ENCODE measurements around the gene DUSP14. TPM values are rescaled to one million over a fixed set of nuclear protein-coding genes. Genes with fewer than 3 reads are reported as not detected.
A peak's percentile ranks its signal among the peaks of the same experiment; 100 is the strongest.

DUSP14 gene
- total and polyA plus RNA-seq, 9 of the 15 experiments (the other 6 are each of a cell fraction or from before 2014, with no cell fraction given), result 20.2 to 74.0 (median 31.8) TPM

- under 1% methylated on average over 24 of the region's 24 CpGs for WGBS (ENCODE audit: insufficient coverage, low coverage, missing lambda C conversion rate)
- intact Hi-C loops (cut with micrococcal nuclease) (no loop called here), in situ Hi-C loops (cut with MboI) (no loop called here)
- FAIRE-seq (no peak), ATAC-seq (peak; percentile 78), DNase-seq (ENCODE audit: extremely low read depth in 1 of 4, low spot score in 3 of 4) (peak; percentile 52 to 89 (median 68))
- H3K27ac ChIP-seq (ENCODE audit: extremely low read depth, low read depth, low read length), result peak overlapping the region; percentile 79
- H3K36me3 ChIP-seq (ENCODE audit: control insufficient read depth, insufficient read depth, low read length), result no peaks in the 10 kb centered on the region
- peak overlapping the region; percentile 61 to 90 for H3K9ac ChIP-seq (ENCODE audit: insufficient read depth in 1 of 2, low read depth in 2 of 2, low read length in 2 of 2)
- no peaks in the 10 kb centered on the region for H3K27me3 ChIP-seq (ENCODE audit: control insufficient read depth in 2 of 2, insufficient read depth in 2 of 2, low read length in 2 of 2)
- no peaks in the 10 kb centered on the region for H4K20me1 ChIP-seq (replicated peaks; ENCODE audit: control insufficient read depth, insufficient read depth, low read length)
- H3K4me3 ChIP-seq, result peak overlapping the region; percentile 74
- H3K4me1 ChIP-seq (replicated peaks in 1 of 2; ENCODE audit: control insufficient read depth in 2 of 2, insufficient read depth in 2 of 2, low read length in 2 of 2), result peaks cover 11 to 24% of the 10 kb centered on the region in 2 experiments; a peak in 4 of 5 replicates
- peaks cover 57% of the 10 kb centered on the region for H3K79me2 ChIP-seq (ENCODE audit: control insufficient read depth, insufficient read depth, low read length)
- peak overlapping the region; percentile 90 for H3K4me2 ChIP-seq (ENCODE audit: insufficient read depth, low read length)
- BruUV-seq (replicated peaks), result TSS peak; percentile 49
- H2AFZ ChIP-seq (ENCODE audit: low read depth, low read length), result peak overlapping the region; percentile 80
- ChIA-PET POLR2A (interaction anchor here (0.5 to 1.5 kb wide), 14 partner anchors 9 to 117 kb away, joined by 3 to 5 read pairs (median 4); partner anchors contain the start of genes ACACA and TADA2A), CTCF (ENCODE audit: low intra/inter-chr PET ratio) (no interaction called here)
- no peaks in the 10 kb centered on the region for H3K9me3 ChIP-seq (replicated peaks; ENCODE audit: control insufficient read depth, insufficient read depth, low read depth, low read length)
- H3K9me1 ChIP-seq (ENCODE audit: control insufficient read depth, insufficient read depth, low read length), result no peaks in the 10 kb centered on the region
- no peak for TF ChIP-seq SREBF1 (IDR thresholded peaks at IDR 0.05; ENCODE audit: borderline replicate concordance, low read depth, low read length)
- TF ChIP-seq PCBP2 (IDR thresholded peaks at IDR 0.05; ENCODE audit: low read depth, low read length, poor library complexity, severe bottlenecking), result no peak
- TF ChIP-seq ZFPM2 (CRISPR knock-in tag; IDR thresholded peaks at IDR 0.05), result no peak
- peak; percentile 97 for TF ChIP-seq JUND (IDR thresholded peaks at IDR 0.05; ENCODE audit: borderline replicate concordance, low read depth, low read length)
- TF ChIP-seq JUND (tag; IDR thresholded peaks at IDR 0.05; ENCODE audit: borderline replicate concordance, low read depth, low read length), result peak; percentile 96
- TF ChIP-seq ZFX (CRISPR knock-in tag; IDR thresholded peaks at IDR 0.05), result peak; percentile 64
- peak; percentile 63; the same call in 1 of the 2 replicates for TF ChIP-seq SMARCE1 (IDR thresholded peaks at IDR 0.05)
- no peak for TF ChIP-seq ZC3H11A (IDR thresholded peaks at IDR 0.05; ENCODE audit: low read depth, low read length)
- 0 out of 2 replicates have a peak, but pooled peaks have one; percentile 42 for TF ChIP-seq MIER1 (IDR thresholded peaks at IDR 0.05; ENCODE audit: low read depth)
- no peak for TF ChIP-seq NR3C1 (CRISPR knock-in tag; IDR thresholded peaks at IDR 0.05)
- 0 out of 2 replicates have a peak, but pooled peaks have one; percentile 49 for TF ChIP-seq MYNN (IDR thresholded peaks at IDR 0.05)
- TF ChIP-seq MYNN (CRISPR knock-in tag; IDR thresholded peaks at IDR 0.05), result no peak
- TF ChIP-seq ZNF311 (CRISPR knock-in tag; IDR thresholded peaks at IDR 0.05), result no peak
- no peak for TF ChIP-seq ZNF121 (CRISPR knock-in tag; conservative IDR thresholded peaks at IDR 0.05)
- peak; percentile 85 for TF ChIP-seq EP400 (IDR thresholded peaks at IDR 0.05)
Measured at GRCh38 chr17:37490638-37491614, 1.2 kb downstream of the DUSP14 start.
